Epithelial cell of esophagus (primary cell): ENCODE results near the gene MED15.
A peak's percentile ranks its signal among the peaks of the same experiment; 100 is the strongest.

Experiments used
- DNase-seq: peaks from one replicate; pipeline ENCODE4 v3.0.0; 2010; ENCODE audit warnings: low read depth
- H3K4me3 ChIP-seq: 2 replicates; pipeline ENCODE4 v1.5.1; 2011; ENCODE audit warnings: mild to moderate bottlenecking, low read length, control low read depth
- CTCF ChIP-seq: IDR thresholded peaks from 2 replicates; pipeline ENCODE4 v1.5.1; 2011; ENCODE audit warnings: low read depth, mild to moderate bottlenecking, low read length, control low read depth, inconsistent platforms; ENCODE audit not compliant: insufficient read depth; ENCODE audit errors: missing control alignments

Gene MED15

GRCh38 chr22:20604092-20604747 lies 96.8 kb downstream of the MED15 start:
- H3K4me3 ChIP-seq, result no peak overlapping the region
- no peak for TF ChIP-seq CTCF
- no peak for DNase-seq

GRCh38 chr22:20604776-20605221 lies 97.4 kb downstream of the MED15 start:
- TF ChIP-seq CTCF, result no peak
- H3K4me3 ChIP-seq, result no peak overlapping the region
- no peak for DNase-seq

GRCh38 chr22:20605328-20605727 lies 97.9 kb downstream of the MED15 start:
- TF ChIP-seq CTCF, result no peak

GRCh38 chr22:20606041-20606783 lies 98.8 kb downstream of the MED15 start:
- TF ChIP-seq CTCF, result peak; percentile 94

More at GRCh38 chr22:20605328-20605727, 97.9 kb downstream of the MED15 start:
- H3K4me3 ChIP-seq, result no peak overlapping the region
- no peak for DNase-seq

GRCh38 chr22:20606784-20607128 lies 99.3 kb downstream of the MED15 start:
- DNase-seq, result no peak
- H3K4me3 ChIP-seq, result no peak overlapping the region
- TF ChIP-seq CTCF, result no peak

More at GRCh38 chr22:20606041-20606783, 98.8 kb downstream of the MED15 start:
- no peak overlapping the region for H3K4me3 ChIP-seq
- DNase-seq, result peak; percentile 93

GRCh38 chr22:20607157-20607907 lies 99.9 kb downstream of the MED15 start:
- TF ChIP-seq CTCF, result no peak
- no peak for DNase-seq
- H3K4me3 ChIP-seq, result no peak overlapping the region
